GM19099 (cell line): Measurements from ENCODE around the gene SRSF9.

Experiments
- POLR2A ChIP-seq: IDR thresholded peaks from 3 replicates; pipeline ENCODE4 v1.6.1; 2011; ENCODE audit warnings: low read depth; ENCODE audit not compliant: insufficient read length; ENCODE audit errors: extremely low read depth

SRSF9 gene

GRCh38 chr12:120489018-120489417, 19.5 kb upstream of the SRSF9 start:
- TF ChIP-seq POLR2A: no peak

DNA sequence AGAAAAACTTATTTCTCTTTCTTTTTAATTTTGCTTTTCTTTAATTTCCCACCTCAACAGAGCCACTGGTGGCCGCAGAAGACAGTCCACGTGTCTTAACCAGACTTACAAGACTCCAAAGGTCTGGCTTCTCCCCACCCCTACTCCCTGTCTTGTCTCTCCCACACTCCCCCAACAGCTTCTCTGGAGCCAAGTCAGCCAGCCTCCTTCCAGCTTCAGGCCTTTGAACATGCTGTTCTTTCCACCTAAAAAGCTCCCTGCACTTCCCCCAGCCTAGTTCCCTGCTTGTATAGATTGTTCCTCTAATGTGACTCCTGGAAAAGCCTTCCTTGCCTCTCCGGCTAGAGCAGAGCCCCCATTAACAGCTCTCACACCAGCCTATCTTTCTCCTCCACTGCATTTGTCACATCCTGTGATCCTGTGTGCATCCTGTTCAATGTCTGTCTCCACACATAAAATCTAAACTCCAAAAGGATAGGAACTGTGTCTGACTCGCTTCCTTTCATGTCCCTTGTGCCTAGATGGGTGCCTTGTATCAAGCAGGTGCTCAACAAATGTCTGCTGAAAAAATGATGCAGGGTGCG, 18.6 kb upstream of the SRSF9 start:
- no peak for TF ChIP-seq POLR2A

GRCh38 chr12:120485961-120486881, 16.7 kb upstream of the SRSF9 start:
- TF ChIP-seq POLR2A: no peak

GRCh38 chr12:120483621-120484020, 14.1 kb upstream of the SRSF9 start:
- TF ChIP-seq POLR2A: no peak

DNA sequence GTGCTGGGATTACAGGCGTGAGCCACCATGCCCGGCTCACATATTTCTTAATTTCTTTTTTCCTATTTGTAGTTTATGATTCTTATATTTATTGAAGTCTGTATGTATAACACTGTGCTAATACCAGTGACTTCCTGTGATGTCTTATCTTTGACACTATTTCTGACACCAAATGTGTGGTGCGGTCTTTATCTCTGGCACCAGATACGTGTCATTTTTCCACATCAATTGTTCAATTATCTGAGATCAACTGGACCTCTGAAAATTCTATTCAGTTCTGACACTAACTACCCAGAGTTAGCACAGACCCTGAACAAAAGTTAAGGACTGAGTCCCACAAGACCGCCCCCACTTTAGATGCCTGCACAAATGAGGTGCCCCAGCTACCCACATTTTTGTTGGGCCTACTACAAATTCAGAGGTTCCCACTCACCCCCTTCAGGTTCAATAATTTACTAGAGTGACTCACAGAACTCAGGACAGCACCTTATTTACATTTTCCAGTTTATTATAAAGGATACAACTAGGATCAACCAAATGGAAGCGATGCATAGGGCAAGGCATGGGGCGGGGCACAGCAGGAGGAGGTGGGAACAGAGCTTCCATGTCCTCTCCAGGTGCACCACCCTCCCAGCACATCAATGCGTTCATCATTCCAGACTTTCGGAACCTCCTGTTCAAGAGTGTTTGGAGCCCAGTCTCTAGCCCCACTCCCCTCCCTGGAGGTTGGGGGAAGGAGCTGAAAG, 11.6 kb upstream of the SRSF9 start:
- no peak for TF ChIP-seq POLR2A

- no peak for TF ChIP-seq POLR2A
Measured at GRCh38 chr12:120480211-120480610, 10.7 kb upstream of the SRSF9 start.

DNA sequence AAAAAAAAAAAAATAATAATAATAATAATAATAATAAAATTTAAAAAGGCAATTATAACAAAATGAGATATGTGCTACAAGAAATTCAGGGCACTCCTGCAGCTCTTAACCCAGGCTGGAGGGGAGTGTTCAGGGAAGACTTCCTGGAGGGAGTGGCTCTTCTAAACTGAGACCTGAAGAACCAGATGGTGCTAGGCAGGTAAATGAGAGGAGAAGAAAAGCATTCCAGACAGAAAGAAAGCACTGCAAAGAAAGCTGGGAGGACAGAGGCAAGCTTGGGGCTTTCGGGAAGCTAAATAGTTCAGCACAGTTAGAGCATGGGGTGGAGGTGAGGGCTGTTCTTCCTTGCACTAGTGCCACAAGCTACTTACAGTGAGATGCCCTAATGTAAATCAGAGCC, 9.9 kb upstream of the SRSF9 start:
- TF ChIP-seq POLR2A: no peak

GRCh38 chr12:120475643-120476042, 6.1 kb upstream of the SRSF9 start:
- TF ChIP-seq POLR2A: no peak

DNA sequence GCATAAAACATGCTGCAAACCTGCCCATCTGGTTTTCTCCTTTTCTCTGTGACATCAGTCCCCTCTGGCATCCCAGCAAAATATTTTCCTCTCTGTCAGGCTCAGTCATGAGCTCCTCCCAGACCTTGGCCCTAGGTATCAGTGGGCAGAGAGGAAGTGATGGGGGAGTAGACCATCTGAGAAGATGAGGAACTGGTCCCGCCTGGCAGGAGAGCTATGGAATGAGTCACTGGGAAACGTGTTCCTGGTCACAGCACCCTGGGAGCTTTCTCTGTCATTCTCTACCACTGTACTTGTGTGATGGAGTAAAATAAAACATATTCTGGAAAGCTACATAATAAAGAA, 5.0 kb upstream of the SRSF9 start:
- TF ChIP-seq POLR2A: no peak

DNA sequence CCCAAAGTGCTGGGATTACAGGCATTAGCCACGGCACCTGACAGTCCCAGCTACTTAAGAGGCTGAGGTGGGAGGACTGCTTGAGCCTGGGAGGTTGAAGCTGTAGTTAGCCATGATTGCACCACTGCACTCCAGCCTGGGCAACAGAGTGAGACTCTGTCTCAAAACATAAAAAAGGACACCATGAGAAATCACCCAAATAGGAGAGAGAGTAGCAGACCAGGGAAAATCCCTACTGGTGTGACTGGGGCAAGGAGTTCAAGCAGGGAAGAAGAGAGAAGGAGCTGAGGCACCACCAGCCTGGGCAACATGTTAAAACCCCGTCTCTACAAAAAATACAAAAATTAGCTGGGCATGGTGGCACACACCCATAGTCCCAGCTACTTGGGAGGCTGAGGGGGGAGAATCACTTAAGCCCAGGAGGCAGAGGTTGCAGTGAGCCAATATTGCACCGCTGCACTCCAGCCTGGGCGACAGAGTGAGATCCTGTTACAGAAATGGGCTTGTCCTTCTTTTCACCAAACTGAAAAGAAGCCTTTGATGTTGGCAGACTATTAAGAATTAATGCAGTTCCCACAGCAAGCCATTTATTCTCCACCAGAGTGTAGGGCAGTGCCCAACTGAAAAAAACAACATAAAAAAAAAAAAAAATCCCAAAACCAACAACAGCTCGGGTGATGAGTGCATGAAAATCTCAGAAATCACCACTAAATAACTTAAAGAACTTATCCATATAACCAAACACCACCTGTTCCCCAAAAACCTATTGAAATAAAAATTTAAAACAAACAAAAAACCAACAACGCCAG, 4.5 kb upstream of the SRSF9 start:
- no peak for TF ChIP-seq POLR2A

DNA sequence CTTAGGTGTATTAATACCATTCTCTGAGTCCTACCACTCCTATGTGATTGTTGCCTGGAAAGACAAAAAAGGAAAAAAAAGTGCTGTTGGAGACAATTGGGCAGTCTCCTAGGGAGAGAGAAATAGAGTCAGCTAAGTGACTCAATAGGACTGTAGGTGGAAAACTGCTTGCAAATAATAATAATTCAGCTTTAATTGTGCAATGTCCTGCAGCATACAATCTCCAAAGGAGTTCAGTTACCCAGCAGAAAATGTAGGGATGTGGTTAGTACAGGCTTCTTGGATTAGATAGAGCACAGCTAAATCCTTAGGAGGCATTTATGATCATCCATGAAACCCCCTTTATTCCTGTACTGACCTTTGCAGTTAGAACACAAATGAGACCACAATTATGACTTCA, 3.0 kb upstream of the SRSF9 start:
- no peak for TF ChIP-seq POLR2A

DNA sequence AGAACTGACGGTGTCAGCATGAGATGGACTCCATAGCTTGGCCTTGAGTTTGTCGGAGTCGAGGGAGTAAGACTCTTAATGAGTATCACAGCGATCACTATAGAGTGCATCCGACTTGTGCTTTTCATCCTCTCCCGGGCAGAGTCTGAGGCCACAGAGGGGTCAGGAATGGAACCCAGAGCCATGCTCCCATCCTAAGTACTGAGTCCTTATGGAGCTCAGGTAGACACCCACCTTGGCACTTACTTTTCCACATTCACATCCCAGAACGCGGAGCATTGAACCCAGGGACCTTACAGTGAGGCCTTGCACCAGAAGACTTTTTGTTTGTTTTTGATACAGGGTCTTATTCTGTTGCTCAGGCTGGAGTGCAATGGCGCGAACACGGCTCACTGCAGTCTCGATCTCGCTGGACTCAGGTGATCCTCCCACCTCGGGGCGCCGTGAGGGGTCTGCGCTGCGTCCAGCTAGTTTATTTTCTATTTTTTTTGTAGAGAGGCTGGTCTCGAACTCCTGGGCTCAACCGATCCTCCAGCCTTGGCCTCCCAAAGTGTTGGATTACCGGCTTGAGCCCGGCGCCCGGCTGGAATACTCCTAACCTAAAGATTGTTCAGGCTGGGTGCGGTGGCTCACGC, 719 bp upstream of the SRSF9 start:
- no peak for TF ChIP-seq POLR2A

- TF ChIP-seq POLR2A: no peak
Measured at GRCh38 chr12:120468821-120469449, 613 bp downstream of the SRSF9 start.

DNA sequence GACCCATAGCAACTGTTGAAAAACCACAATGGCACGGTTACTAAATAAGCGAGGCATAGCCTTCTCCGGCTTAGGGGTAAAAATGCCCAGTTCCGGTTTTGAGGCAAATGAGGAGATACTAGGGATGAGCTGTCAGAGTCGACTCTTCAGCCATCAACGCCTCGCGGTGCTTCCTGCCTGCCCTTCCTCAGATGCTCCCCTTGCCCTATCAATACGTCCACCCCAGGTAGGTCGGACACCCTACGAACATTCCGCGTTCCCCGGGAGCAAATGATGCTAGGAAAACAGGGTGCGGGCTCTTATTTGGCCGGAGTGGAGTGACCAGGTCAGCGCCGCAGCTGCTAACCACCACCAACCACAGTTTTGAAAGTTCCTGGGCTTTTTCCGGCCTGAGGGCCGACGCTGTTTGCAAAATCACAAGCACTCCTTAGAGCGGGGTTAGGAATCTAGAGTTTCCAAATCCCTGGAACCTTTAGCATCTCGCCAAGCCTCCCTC, 1.2 kb downstream of the SRSF9 start:
- peak; percentile 48 for TF ChIP-seq POLR2A
